ENCODE results near the gene C10orf71.

Gene C10orf71

DNA sequence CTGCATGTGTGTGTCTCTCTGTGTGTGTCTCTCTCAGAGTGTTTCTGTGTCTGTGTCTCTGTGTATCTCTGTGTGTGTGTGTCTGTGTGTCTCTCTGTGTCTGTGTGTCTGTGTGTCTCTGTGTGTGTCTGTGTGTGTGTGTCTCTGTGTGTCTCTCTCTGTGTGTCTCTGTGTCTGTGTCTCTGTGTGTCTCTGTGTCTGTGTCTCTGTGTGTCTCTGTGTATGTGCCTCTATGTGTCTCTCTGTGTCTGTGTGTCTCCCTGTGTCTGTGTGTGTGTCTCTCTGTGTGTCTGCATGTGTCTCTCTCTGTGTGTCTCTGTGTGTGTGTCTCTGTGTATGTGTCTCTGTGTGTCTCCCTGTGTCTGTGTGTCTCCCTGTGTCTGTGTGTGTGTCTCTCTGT, 44.8 kb upstream of the C10orf71 start:
- H3K36me3 ChIP-seq (replicated peaks; ENCODE audit: insufficient read depth, low read length): no peaks in the 10 kb centered on the region
- no peaks in the 10 kb centered on the region for H3K4me1 ChIP-seq (ENCODE audit: low read length)
- H3K27ac ChIP-seq (ENCODE audit: low read length): no peak overlapping the region
- H3K9ac ChIP-seq (ENCODE audit: low read length): no peak overlapping the region
- no peaks in the 10 kb centered on the region for H4K20me1 ChIP-seq (ENCODE audit: insufficient read depth, low read length)
- no peak for DNase-seq
- no peak overlapping the region for H3K4me2 ChIP-seq (ENCODE audit: low read depth, low read length)
- no peak overlapping the region for H2AFZ ChIP-seq (ENCODE audit: low read length)
- no peaks in the 10 kb centered on the region for H3K9me3 ChIP-seq (replicated peaks; ENCODE audit: insufficient read depth, low read length)
- TF ChIP-seq CTCF (IDR thresholded peaks at IDR 0.05; ENCODE audit: low read length) (no peak), EZH2 (optimal IDR thresholded peaks at IDR 0.05; ENCODE audit: low read depth, low read length) (no peak), EZH2phosphoT487 (IDR thresholded peaks at IDR 0.05; ENCODE audit: low read length) (no peak)
- H3K4me3 ChIP-seq (ENCODE audit: low read length): no peak overlapping the region
- H3K79me2 ChIP-seq (ENCODE audit: low read length): no peaks in the 10 kb centered on the region
- no peaks in the 10 kb centered on the region for H3K27me3 ChIP-seq (replicated peaks; ENCODE audit: insufficient read depth, low read length)
- H3K9me2 ChIP-seq (replicated peaks; ENCODE audit: insufficient read depth, low read length): no peaks in the 10 kb centered on the region
- H3F3A ChIP-seq (ENCODE audit: insufficient read depth, low read length): no peaks in the 10 kb centered on the region

- H3K9me2 ChIP-seq (replicated peaks; ENCODE audit: insufficient read depth, low read length): no peaks in the 10 kb centered on the region
- no peak overlapping the region for H3K4me3 ChIP-seq (ENCODE audit: low read length)
- H3K79me2 ChIP-seq (ENCODE audit: low read length): no peaks in the 10 kb centered on the region
- no peak overlapping the region for H2AFZ ChIP-seq (ENCODE audit: low read length)
- H3K4me2 ChIP-seq (ENCODE audit: low read depth, low read length): no peak overlapping the region
- no peak for DNase-seq
- no peaks in the 10 kb centered on the region for H3K9me3 ChIP-seq (replicated peaks; ENCODE audit: insufficient read depth, low read length)
- H3K27me3 ChIP-seq (replicated peaks; ENCODE audit: insufficient read depth, low read length): no peaks in the 10 kb centered on the region
- no peaks in the 10 kb centered on the region for H3K4me1 ChIP-seq (ENCODE audit: low read length)
- no peak for TF ChIP-seq EZH2phosphoT487 (IDR thresholded peaks at IDR 0.05; ENCODE audit: low read length)
- TF ChIP-seq CTCF (IDR thresholded peaks at IDR 0.05; ENCODE audit: low read length): no peak
- TF ChIP-seq EZH2 (optimal IDR thresholded peaks at IDR 0.05; ENCODE audit: low read depth, low read length): no peak
- H3K36me3 ChIP-seq (replicated peaks; ENCODE audit: insufficient read depth, low read length): no peaks in the 10 kb centered on the region
- no peak overlapping the region for H3K27ac ChIP-seq (ENCODE audit: low read length)
- no peak overlapping the region for H3K9ac ChIP-seq (ENCODE audit: low read length)
- H3F3A ChIP-seq (ENCODE audit: insufficient read depth, low read length): no peaks in the 10 kb centered on the region
- H4K20me1 ChIP-seq (ENCODE audit: insufficient read depth, low read length): no peaks in the 10 kb centered on the region
These were observed 44.2 kb upstream of the C10orf71 start for GRCh38 chr10:49254556-49255318.

- H3K36me3 ChIP-seq (replicated peaks; ENCODE audit: insufficient read depth, low read length): no peaks in the 10 kb centered on the region
- no peaks in the 10 kb centered on the region for H3K9me2 ChIP-seq (replicated peaks; ENCODE audit: insufficient read depth, low read length)
- no peak overlapping the region for H3K9ac ChIP-seq (ENCODE audit: low read length)
- H3K27ac ChIP-seq (ENCODE audit: low read length): no peak overlapping the region
- no peak overlapping the region for H3K4me3 ChIP-seq (ENCODE audit: low read length)
- no peaks in the 10 kb centered on the region for H3K27me3 ChIP-seq (replicated peaks; ENCODE audit: insufficient read depth, low read length)
- no peaks in the 10 kb centered on the region for H3K79me2 ChIP-seq (ENCODE audit: low read length)
- TF ChIP-seq EZH2 (optimal IDR thresholded peaks at IDR 0.05; ENCODE audit: low read depth, low read length) (no peak), EZH2phosphoT487 (IDR thresholded peaks at IDR 0.05; ENCODE audit: low read length) (no peak), CTCF (IDR thresholded peaks at IDR 0.05; ENCODE audit: low read length) (no peak)
- no peaks in the 10 kb centered on the region for H4K20me1 ChIP-seq (ENCODE audit: insufficient read depth, low read length)
- H3K4me1 ChIP-seq (ENCODE audit: low read length): no peaks in the 10 kb centered on the region
- H3K9me3 ChIP-seq (replicated peaks; ENCODE audit: insufficient read depth, low read length): no peaks in the 10 kb centered on the region
- no peak overlapping the region for H2AFZ ChIP-seq (ENCODE audit: low read length)
- DNase-seq: no peak
- no peak overlapping the region for H3K4me2 ChIP-seq (ENCODE audit: low read depth, low read length)
- H3F3A ChIP-seq (ENCODE audit: insufficient read depth, low read length): no peaks in the 10 kb centered on the region
These were observed 43.1 kb upstream of the C10orf71 start for GRCh38 chr10:49255883-49256282.
